HepG2 (cell line): ENCODE data around the gene AGBL3. TPM values are rescaled to one million over a fixed set of nuclear protein-coding genes. Genes with fewer than 3 reads are reported as not detected.

Experiments used
- BCL6 ChIP-seq: IDR thresholded peaks from 2 replicates; pipeline ENCODE4 v1.6.1; 2016; ENCODE audit warnings: missing genetic modification reagents, missing compliant biosample characterization
- CSRNP1 ChIP-seq: sonication (generic); formaldehyde crosslinking; IDR thresholded peaks from 2 replicates; pipeline ENCODE4 v1.8.1; 2023; ENCODE audit warnings: mild to moderate bottlenecking, missing genetic modification reagents
- FOXC1 ChIP-seq: sonication (generic); formaldehyde crosslinking; IDR thresholded peaks from 2 replicates; pipeline ENCODE4 v1.8.0; 2022; ENCODE audit warnings: mild to moderate bottlenecking, missing genetic modification reagents, borderline replicate concordance
- HDAC6 ChIP-seq: fragments of 200-600 bp; sonication (generic); IDR thresholded peaks from 2 replicates; pipeline ENCODE4 v1.7.0; 2017; ENCODE audit warnings: mild to moderate bottlenecking, antibody characterized with exemption, low read length, low read depth
- HNF1B ChIP-seq: sonication (generic); formaldehyde crosslinking; IDR thresholded peaks from 2 replicates; pipeline ENCODE4 v1.5.1; 2020; ENCODE audit warnings: mild to moderate bottlenecking, moderate library complexity, missing genetic modification reagents
- HOXA5 ChIP-seq: sonication (generic); formaldehyde crosslinking; IDR thresholded peaks from 2 replicates; pipeline ENCODE4 v1.4.0; 2020; ENCODE audit warnings: missing genetic modification reagents
- KAT8 ChIP-seq: IDR thresholded peaks from 2 replicates; pipeline ENCODE4 v1.6.1; 2016; ENCODE audit warnings: missing genetic modification reagents, missing compliant biosample characterization
- PAF1 ChIP-seq: IDR thresholded peaks from 2 replicates; pipeline ENCODE4 v1.6.1; 2016; ENCODE audit warnings: missing genetic modification reagents, missing compliant biosample characterization
- POLR2AphosphoS5 ChIP-seq: IDR thresholded peaks from 2 replicates; pipeline ENCODE4 v1.6.1; 2012; ENCODE audit warnings: low read depth, low read length
- PPARG ChIP-seq: conservative IDR thresholded peaks from 2 replicates; pipeline ENCODE4 v1.6.1; 2016; ENCODE audit warnings: missing biosample characterization, missing genetic modification reagents
- STAG1 ChIP-seq: sonication (generic); formaldehyde crosslinking; IDR thresholded peaks from 2 replicates; pipeline ENCODE4 v1.4.0; 2020; ENCODE audit warnings: missing genetic modification reagents
- TEAD3 ChIP-seq: optimal IDR thresholded peaks from 2 replicates; pipeline ENCODE3; 2016; ENCODE audit warnings: borderline replicate concordance
- TERF1 ChIP-seq: sonication (generic); formaldehyde crosslinking; IDR thresholded peaks from 2 replicates; pipeline ENCODE4 v1.8.0; 2022; ENCODE audit warnings: mild to moderate bottlenecking, missing genetic modification reagents, moderate library complexity
- ZFX ChIP-seq: sonication (generic); formaldehyde crosslinking; IDR thresholded peaks from 2 replicates; pipeline ENCODE4 v1.4.0; 2020; ENCODE audit warnings: mild to moderate bottlenecking, low read depth, missing genetic modification reagents, moderate library complexity
- ZMYM4 ChIP-seq: sonication (generic); formaldehyde crosslinking; IDR thresholded peaks from 2 replicates; pipeline ENCODE4 v1.8.1; 2023; ENCODE audit warnings: mild to moderate bottlenecking, missing genetic modification reagents
- ZNF770 ChIP-seq: sonication (generic); formaldehyde crosslinking; IDR thresholded peaks from 2 replicates; pipeline ENCODE4 v1.5.0; 2020; ENCODE audit warnings: mild to moderate bottlenecking, missing genetic modification reagents
- ZSCAN31 ChIP-seq: sonication (generic); formaldehyde crosslinking; IDR thresholded peaks from 2 replicates; pipeline ENCODE4 v1.5.0; 2020; ENCODE audit warnings: low read depth, mild to moderate bottlenecking, missing genetic modification reagents
- polyA plus RNA-seq, 8 experiments: library from polyadenylated mRNA; depleted of rRNA in 3 of 8; stranded (reverse) in 7 of 8; unstranded in 1 of 8; fragments of >200 nt; fragmentation: Illumina TruSeq in 4 of 8; extraction: Trizol in 4 of 8; gene quantifications; 2 replicates each; pipeline versions ENCODE4 v1.2.1 to v1.2.3, GENCODE V29; 2011 to 2016; ENCODE audit warnings: low read depth in 4 of 8, missing spikeins in 1 of 8, mixed read lengths in 1 of 8; ENCODE audit not compliant: insufficient read depth in 1 of 8
- total RNA-seq, 5 experiments: library from RNA; depleted of rRNA; stranded (reverse); fragments of >200 nt; fragmentation: Illumina TruSeq; extraction: Trizol; gene quantifications; 2 replicates each; pipeline ENCODE4 v1.2.3, GENCODE V29; 2016; ENCODE audit warnings: low read depth in 1 of 5
- TF ChIP-seq, protein P1 (sequence below): sonication (generic); formaldehyde crosslinking; IDR thresholded peaks from 2 replicates; pipeline ENCODE4 v1.4.0; 2020; ENCODE audit warnings: missing genetic modification reagents

Gene AGBL3
- total and polyA plus RNA-seq, 2 of the 13 experiments (the other 11 are each of a cell fraction or from before 2014, with no cell fraction given), result 2.2 to 7.2 TPM

GRCh38 chr7:135169141-135169963, 183.0 kb downstream of the AGBL3 start (continued):
- TF ChIP-seq HDAC6, result no peak
- no peak for TF ChIP-seq TEAD3 (CRISPR knock-in tag)
- TF ChIP-seq STAG1 (CRISPR knock-in tag), result peak; percentile 69
- TF ChIP-seq POLR2AphosphoS5, result peak; percentile 32; the same call in 1 of the 2 replicates
- peak; percentile 62; the same call in 1 of the 2 replicates for TF ChIP-seq KAT8 (CRISPR knock-in tag)
- TF ChIP-seq ZSCAN31 (CRISPR knock-in tag), result peak; percentile 5; the same call in 1 of the 2 replicates
- 0 out of 2 replicates have a peak, but pooled peaks have one; percentile 24 for TF ChIP-seq BCL6 (CRISPR knock-in tag)
- peak; percentile 78; the same call in 1 of the 2 replicates for TF ChIP-seq PAF1
- no peak for TF ChIP-seq CSRNP1
- peak; percentile 32; the same call in 1 of the 2 replicates for TF ChIP-seq HNF1B (CRISPR knock-in tag)
- TF ChIP-seq HOXA5, result no peak
- no peak for TF ChIP-seq FOXC1 (CRISPR knock-in tag)
- no peak for TF ChIP-seq TERF1 (CRISPR knock-in tag)
- peak; percentile 10; the same call in 1 of the 2 replicates for TF ChIP-seq ZFX
- TF ChIP-seq, protein P1, sequence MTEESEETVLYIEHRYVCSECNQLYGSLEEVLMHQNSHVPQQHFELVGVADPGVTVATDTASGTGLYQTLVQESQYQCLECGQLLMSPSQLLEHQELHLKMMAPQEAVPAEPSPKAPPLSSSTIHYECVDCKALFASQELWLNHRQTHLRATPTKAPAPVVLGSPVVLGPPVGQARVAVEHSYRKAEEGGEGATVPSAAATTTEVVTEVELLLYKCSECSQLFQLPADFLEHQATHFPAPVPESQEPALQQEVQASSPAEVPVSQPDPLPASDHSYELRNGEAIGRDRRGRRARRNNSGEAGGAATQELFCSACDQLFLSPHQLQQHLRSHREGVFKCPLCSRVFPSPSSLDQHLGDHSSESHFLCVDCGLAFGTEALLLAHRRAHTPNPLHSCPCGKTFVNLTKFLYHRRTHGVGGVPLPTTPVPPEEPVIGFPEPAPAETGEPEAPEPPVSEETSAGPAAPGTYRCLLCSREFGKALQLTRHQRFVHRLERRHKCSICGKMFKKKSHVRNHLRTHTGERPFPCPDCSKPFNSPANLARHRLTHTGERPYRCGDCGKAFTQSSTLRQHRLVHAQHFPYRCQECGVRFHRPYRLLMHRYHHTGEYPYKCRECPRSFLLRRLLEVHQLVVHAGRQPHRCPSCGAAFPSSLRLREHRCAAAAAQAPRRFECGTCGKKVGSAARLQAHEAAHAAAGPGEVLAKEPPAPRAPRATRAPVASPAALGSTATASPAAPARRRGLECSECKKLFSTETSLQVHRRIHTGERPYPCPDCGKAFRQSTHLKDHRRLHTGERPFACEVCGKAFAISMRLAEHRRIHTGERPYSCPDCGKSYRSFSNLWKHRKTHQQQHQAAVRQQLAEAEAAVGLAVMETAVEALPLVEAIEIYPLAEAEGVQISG, result peak; percentile 63; the same call in 1 of the 2 replicates
- peak; percentile 41; the same call in 1 of the 2 replicates for TF ChIP-seq ZNF770 (CRISPR knock-in tag)
- 0 out of 2 replicates have a peak, but pooled peaks have one; percentile 23 for TF ChIP-seq PPARG (CRISPR knock-in tag)
- TF ChIP-seq ZMYM4 (CRISPR knock-in tag), result peak; percentile 59
